Endothelial cell of umbilical vein (primary cell): Measurements from ENCODE around the gene GPALPP1. TPM values are rescaled to one million over a fixed set of nuclear protein-coding genes. Genes with fewer than 3 reads are reported as not detected.

Experiments used
- BruUV-seq: library from RNA; stranded (reverse); fragments of 400-500 nt; replicated peaks from 2 replicates; lab custom pipeline; 2021; lab: Mats Ljungman, UMichigan
- CTCF ChIA-PET: fragments of 300-600, 350-600 bp; sonication (Branson Sonifier 250); formaldehyde crosslinking; loops from one replicate; lab custom pipeline; 2021; ENCODE audit warnings: antibody characterized with exemption, inconsistent platforms; lab: Charles Lee
- POLR2A ChIA-PET: fragments of 300-600, 350-600 bp; sonication (Branson Sonifier 250); formaldehyde crosslinking; loops from one replicate; lab custom pipeline; 2021; ENCODE audit warnings: antibody characterized with exemption, inconsistent platforms; lab: Charles Lee
- DNase-seq: peaks from one replicate; pipeline ENCODE4 v3.0.0-alpha.2; 2011; ENCODE audit warnings: low read depth, low spot score
- FAIRE-seq: peaks from 2 replicates; lab custom pipeline; 2011; peaks lifted over from hg19 to GRCh38; lab: Jason Lieb, UNC
- H2AFZ ChIP-seq: 2 replicates; pipeline ENCODE4 v1.6.0; 2012; ENCODE audit warnings: low read depth, low read length, control low read depth, inconsistent platforms
- H3K27ac ChIP-seq: 2 replicates; pipeline ENCODE4 v1.5.1; 2011; ENCODE audit warnings: low read depth, mild to moderate bottlenecking, control low read depth, low read length, moderate library complexity; ENCODE audit not compliant: insufficient read depth
- H3K27me3 ChIP-seq, 2 experiments: 2 replicates each; pipeline versions ENCODE4 v1.6.0 to v1.6.1; 2011; ENCODE audit warnings: low read length in 2 of 2, mixed read lengths in 1 of 2; ENCODE audit not compliant: control insufficient read depth in 2 of 2, insufficient read depth in 2 of 2
- H3K36me3 ChIP-seq, 2 experiments: 2 replicates in 1 of 2; 3 replicates in 1 of 2; pipeline ENCODE4 v1.5.1; 2011; ENCODE audit warnings: low read length in 2 of 2, mild to moderate bottlenecking in 1 of 2, moderate library complexity in 1 of 2; ENCODE audit not compliant: control insufficient read depth in 2 of 2, insufficient read depth in 2 of 2; ENCODE audit errors: extremely low read depth in 1 of 2
- H3K4me1 ChIP-seq: 3 replicates; pipeline ENCODE4 v1.5.1; 2011; ENCODE audit warnings: mild to moderate bottlenecking, low read length; ENCODE audit not compliant: control insufficient read depth, insufficient read depth; ENCODE audit errors: extremely low read depth
- H3K4me2 ChIP-seq: 2 replicates; pipeline ENCODE4 v1.6.1; 2011; ENCODE audit warnings: low read length, control low read depth, mixed read lengths; ENCODE audit not compliant: insufficient read depth
- H3K4me3 ChIP-seq, 3 experiments: fragments of 200-600 bp in 1 of 3; sonication (generic), shearing (Covaris generic) in 1 of 3; replicated peaks in 1 of 3; 2 replicates each; pipeline ENCODE4 v1.5.1; 2011 to 2016; ENCODE audit warnings: control low read depth in 3 of 3, low read length in 3 of 3, mild to moderate bottlenecking in 2 of 3, inconsistent platforms in 1 of 3, low read depth in 1 of 3, moderate library complexity in 1 of 3; ENCODE audit not compliant: insufficient read depth in 1 of 3
- H3K79me2 ChIP-seq: 2 replicates; pipeline ENCODE4 v1.6.0; 2012; ENCODE audit warnings: low read length, inconsistent platforms; ENCODE audit not compliant: control insufficient read depth, insufficient read depth
- H3K9ac ChIP-seq: replicated peaks from 2 replicates; pipeline ENCODE3; 2011; ENCODE audit warnings: low read length, control low read depth; ENCODE audit not compliant: insufficient read depth; ENCODE audit errors: extremely low read depth
- H3K9me1 ChIP-seq: replicated peaks from 3 replicates; pipeline ENCODE4 v1.6.0; 2011; ENCODE audit warnings: mild to moderate bottlenecking, low read length; ENCODE audit not compliant: control insufficient read depth, insufficient read depth; ENCODE audit errors: extremely low read depth
- H3K9me3 ChIP-seq: replicated peaks from 2 replicates; pipeline ENCODE4 v1.5.1; 2012; ENCODE audit warnings: low read length, inconsistent platforms; ENCODE audit not compliant: control insufficient read depth, insufficient read depth
- H4K20me1 ChIP-seq: replicated peaks from 2 replicates; pipeline ENCODE3; 2011; ENCODE audit warnings: mild to moderate bottlenecking, low read length; ENCODE audit not compliant: control insufficient read depth, insufficient read depth; ENCODE audit errors: extremely low read depth
- EZH2 ChIP-seq: IDR thresholded peaks from 2 replicates; pipeline ENCODE4 v1.6.1; 2012; ENCODE audit warnings: borderline replicate concordance, low read depth, mild to moderate bottlenecking, moderate library complexity, low read length, inconsistent platforms; ENCODE audit not compliant: severe bottlenecking
- JUN ChIP-seq: IDR thresholded peaks from 2 replicates; pipeline ENCODE4 v1.6.1; 2011; ENCODE audit warnings: borderline replicate concordance, low read depth; ENCODE audit not compliant: insufficient read length, insufficient read depth
- POLR2A ChIP-seq: IDR thresholded peaks from 2 replicates; pipeline ENCODE4 v1.6.1; 2012; ENCODE audit warnings: low read depth, mild to moderate bottlenecking, control low read depth, low read length
- dilution Hi-C: fragments of 300-500 bp; cut with MboI; formaldehyde crosslinking; loops from one replicate; pipeline ENCODE4 v1.15.0; 2019; ENCODE audit warnings: low sequenced_read_pairs; ENCODE audit not compliant: extremely low pct_ligation_motif_present
- intact Hi-C: fragments of 100-400 bp; cut with micrococcal nuclease; formaldehyde crosslinking; loops from one replicate; pipeline ENCODE4 v1.10.0; 2022
- polyA plus RNA-seq, 4 experiments: library from polyadenylated mRNA; depleted of rRNA in 3 of 4; stranded (reverse) in 3 of 4; unstranded in 1 of 4; fragments of >200 nt; gene quantifications; 2 replicates each; pipeline versions ENCODE4 v1.2.1 to v1.2.3, GENCODE V29; 2011 to 2012; ENCODE audit warnings: missing spikeins in 1 of 4
- total RNA-seq: library from RNA; stranded (reverse); gene quantifications from 2 replicates; pipeline ENCODE4 v1.2.3, GENCODE V29; 2021
- TF ChIP-seq, protein P1 (sequence below), 2 donors: IDR thresholded peaks; 1 replicate in 1 of 2; 2 replicates in 1 of 2; pipeline ENCODE4 v1.5.1; 2011; ENCODE audit warnings: low read length in 2 of 2, mild to moderate bottlenecking in 2 of 2, moderate library complexity in 2 of 2, control low read depth in 1 of 2, inconsistent platforms in 1 of 2, low read depth in 1 of 2; ENCODE audit not compliant: insufficient read depth in 1 of 2; ENCODE audit errors: extremely low read depth in 1 of 2

GPALPP1 gene
- total and polyA plus RNA-seq, 2 donors (not counting 3 experiments of a cell fraction or from before 2014, with no cell fraction given) = 8.5 to 28.2 TPM

DNA sequence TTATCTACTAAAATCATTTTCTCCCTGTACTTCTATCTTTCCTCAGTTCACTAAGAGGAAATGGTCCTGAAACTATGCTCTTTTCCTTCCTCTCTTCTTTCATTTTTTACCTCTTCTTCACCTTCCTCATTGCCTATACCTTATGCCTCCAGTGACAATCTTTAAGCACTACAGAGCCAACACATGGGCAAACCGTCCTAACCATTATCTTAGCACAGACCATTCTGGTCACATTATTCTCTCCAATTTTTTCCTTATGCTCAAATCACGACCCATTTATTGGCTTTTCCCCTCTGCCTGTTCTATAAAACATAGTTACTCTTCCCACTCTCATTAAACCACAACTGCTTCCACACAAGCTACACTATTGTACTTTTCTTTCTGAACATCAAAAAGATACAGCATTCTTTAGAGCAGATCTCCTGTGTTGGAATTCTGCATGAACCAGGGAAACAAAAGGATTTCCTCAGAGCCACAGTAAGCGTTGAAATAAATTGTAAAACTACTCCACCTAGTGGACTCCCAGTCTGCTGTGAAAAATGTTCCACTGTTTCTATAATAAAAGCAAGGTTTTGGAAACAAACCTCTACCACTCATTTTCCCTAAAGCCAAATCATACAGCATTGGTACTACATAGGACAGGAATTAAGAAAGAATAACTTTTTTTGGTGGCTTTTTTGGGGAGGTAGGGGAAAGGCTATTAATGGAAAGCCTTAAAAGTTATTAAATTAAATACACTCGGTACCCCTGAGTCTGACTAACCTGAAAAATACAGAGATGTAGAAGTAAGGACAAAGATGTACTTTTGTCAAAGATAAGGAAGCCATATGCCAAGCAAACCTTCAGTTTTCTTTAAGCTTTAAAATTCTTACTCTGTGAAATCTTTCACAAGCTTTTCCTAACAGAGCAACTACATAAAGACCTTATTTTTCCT is 19.5 kb upstream of the GPALPP1 start:
- intact Hi-C loops (loop anchor here (1.0 to 5.0 kb wide), 7 partner anchors 38 to 1063 kb away; no protein-coding TSS in a partner anchor), dilution Hi-C loops (no loop called here)
- Histone ChIP-seq H3K9me1 (no peaks in the 10 kb centered on the region), H3K27ac (peak overlapping the region; percentile 1), H3K9ac (no peak overlapping the region), H3K4me1 (peaks cover 44% of the 10 kb centered on the region), H3K4me3 (no peak overlapping the region), H3K27me3 (no peaks in the 10 kb centered on the region), H4K20me1 (no peaks in the 10 kb centered on the region), H3K4me2 (peak overlapping the region; percentile 18), H3K79me2 (peaks cover 2% of the 10 kb centered on the region), H3K9me3 (no peaks in the 10 kb centered on the region), H3K36me3 (peaks cover 5 to 6% of the 10 kb centered on the region in 2 experiments), H2AFZ (peak overlapping the region; percentile 13)
- ChIA-PET CTCF (interaction anchor here (0.8 to 4.3 kb wide), 10 partner anchors 9 to 496 kb away, joined by 3 to 51 read pairs (median 4); no protein-coding TSS in a partner anchor), POLR2A (no interaction called here)
- TF ChIP-seq, protein P1, sequence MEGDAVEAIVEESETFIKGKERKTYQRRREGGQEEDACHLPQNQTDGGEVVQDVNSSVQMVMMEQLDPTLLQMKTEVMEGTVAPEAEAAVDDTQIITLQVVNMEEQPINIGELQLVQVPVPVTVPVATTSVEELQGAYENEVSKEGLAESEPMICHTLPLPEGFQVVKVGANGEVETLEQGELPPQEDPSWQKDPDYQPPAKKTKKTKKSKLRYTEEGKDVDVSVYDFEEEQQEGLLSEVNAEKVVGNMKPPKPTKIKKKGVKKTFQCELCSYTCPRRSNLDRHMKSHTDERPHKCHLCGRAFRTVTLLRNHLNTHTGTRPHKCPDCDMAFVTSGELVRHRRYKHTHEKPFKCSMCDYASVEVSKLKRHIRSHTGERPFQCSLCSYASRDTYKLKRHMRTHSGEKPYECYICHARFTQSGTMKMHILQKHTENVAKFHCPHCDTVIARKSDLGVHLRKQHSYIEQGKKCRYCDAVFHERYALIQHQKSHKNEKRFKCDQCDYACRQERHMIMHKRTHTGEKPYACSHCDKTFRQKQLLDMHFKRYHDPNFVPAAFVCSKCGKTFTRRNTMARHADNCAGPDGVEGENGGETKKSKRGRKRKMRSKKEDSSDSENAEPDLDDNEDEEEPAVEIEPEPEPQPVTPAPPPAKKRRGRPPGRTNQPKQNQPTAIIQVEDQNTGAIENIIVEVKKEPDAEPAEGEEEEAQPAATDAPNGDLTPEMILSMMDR (IDR thresholded peaks at IDR 0.05; ENCODE audit: extremely low read depth in 1 of 2, insufficient read depth in 1 of 2, low read depth in 1 of 2, low read length in 2 of 2) = peak; percentile 40 to 56
- TF ChIP-seq POLR2A (no peak), EZH2 (no peak), JUN (no peak)
- no TSS peak for BruUV-seq
- peak; percentile 66 for DNase-seq
- FAIRE-seq = no peak
